Measurements from ENCODE around the gene NFATC2.

DNA sequence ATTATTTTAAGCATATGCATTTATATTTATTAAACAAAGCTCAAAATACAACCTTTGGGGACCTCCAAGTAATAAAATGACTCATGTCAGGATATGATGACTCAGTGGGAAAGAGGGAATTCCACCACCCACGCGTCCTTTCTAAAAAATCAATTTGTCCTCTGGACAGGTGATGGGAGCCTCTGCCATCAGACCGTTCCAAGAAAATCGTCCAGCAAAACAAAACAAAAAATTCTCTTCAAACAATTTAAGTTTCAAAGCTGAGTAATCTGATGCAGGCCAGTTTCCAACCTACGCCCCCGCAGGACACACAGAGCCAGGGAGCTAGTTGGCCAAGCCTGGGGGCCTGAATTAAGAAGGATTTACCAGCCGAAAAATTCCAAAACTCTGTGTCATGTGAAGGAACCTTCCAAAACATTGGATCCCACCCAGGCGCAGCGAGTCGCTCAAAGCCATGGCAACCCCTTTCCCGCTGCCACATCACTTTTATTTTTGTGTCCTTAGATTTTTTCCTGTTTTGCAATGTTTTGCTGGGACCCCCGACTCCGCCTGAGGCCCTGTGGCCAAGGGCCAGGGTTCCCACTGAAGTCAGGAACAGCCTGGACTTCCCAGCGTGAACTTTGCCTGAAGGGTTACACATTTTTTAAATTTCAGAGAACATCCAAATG lies 95.3 kb downstream of the NFATC2 start:
- TF ChIP-seq, protein P1, sequence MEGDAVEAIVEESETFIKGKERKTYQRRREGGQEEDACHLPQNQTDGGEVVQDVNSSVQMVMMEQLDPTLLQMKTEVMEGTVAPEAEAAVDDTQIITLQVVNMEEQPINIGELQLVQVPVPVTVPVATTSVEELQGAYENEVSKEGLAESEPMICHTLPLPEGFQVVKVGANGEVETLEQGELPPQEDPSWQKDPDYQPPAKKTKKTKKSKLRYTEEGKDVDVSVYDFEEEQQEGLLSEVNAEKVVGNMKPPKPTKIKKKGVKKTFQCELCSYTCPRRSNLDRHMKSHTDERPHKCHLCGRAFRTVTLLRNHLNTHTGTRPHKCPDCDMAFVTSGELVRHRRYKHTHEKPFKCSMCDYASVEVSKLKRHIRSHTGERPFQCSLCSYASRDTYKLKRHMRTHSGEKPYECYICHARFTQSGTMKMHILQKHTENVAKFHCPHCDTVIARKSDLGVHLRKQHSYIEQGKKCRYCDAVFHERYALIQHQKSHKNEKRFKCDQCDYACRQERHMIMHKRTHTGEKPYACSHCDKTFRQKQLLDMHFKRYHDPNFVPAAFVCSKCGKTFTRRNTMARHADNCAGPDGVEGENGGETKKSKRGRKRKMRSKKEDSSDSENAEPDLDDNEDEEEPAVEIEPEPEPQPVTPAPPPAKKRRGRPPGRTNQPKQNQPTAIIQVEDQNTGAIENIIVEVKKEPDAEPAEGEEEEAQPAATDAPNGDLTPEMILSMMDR (IDR thresholded peaks at IDR 0.05; ENCODE audit: insufficient read depth, low read depth, low read length): no peak
- no peak for TF ChIP-seq EZH2 (IDR thresholded peaks at IDR 0.05; ENCODE audit: insufficient read depth, low read length)

Measured in astrocyte (in vitro differentiated cells and primary cell).